Transverse colon (tissue), 4 donors: ENCODE measurements around the gene LRRC46.

Experiments used
- CTCF ChIP-seq, 5 experiments: fragments of 200-600 bp in 3 of 5; fragments of 450-650 bp in 2 of 5; sonication (generic) in 3 of 5; IDR thresholded peaks; 1 replicate in 2 of 5; 2 replicates in 3 of 5; pipeline ENCODE4 v1.5.1; 2016 to 2017; ENCODE audit warnings: antibody characterized with exemption in 5 of 5, inconsistent platforms in 3 of 5, mild to moderate bottlenecking in 2 of 5, moderate library complexity in 1 of 5
- EP300 ChIP-seq: sonication (generic); formaldehyde crosslinking; IDR thresholded peaks from one replicate; pipeline ENCODE4 v1.6.1; 2017; ENCODE audit warnings: antibody characterized with exemption, low read depth
- POLR2AphosphoS5 ChIP-seq, 3 donors: sonication (generic); formaldehyde crosslinking; IDR thresholded peaks; one replicate each; pipeline ENCODE4 v1.6.1; 2016; ENCODE audit warnings: antibody characterized with exemption in 3 of 3

- TF ChIP-seq EP300 (no peak), CTCF (IDR thresholded peaks at IDR 0.05) (no peak), POLR2AphosphoS5 (IDR thresholded peaks at IDR 0.05) (no peak)
These were observed 40.4 kb upstream of the LRRC46 start for GRCh38 chr17:47791025-47791424.
